Epidermal melanocyte (primary cell): ENCODE data around the gene PBLD.

Source experiments
- DNase-seq: peaks from one replicate; pipeline ENCODE4 v3.0.0; 2011; ENCODE audit warnings: low spot score; ENCODE audit not compliant: insufficient read length

PBLD gene

GRCh38 chr10:68235581-68235980, 97.1 kb downstream of the PBLD start:
- DNase-seq, result no peak

- DNase-seq, result no peak
These were observed 97.6 kb downstream of the PBLD start for GRCh38 chr10:68235111-68235510.

- DNase-seq, result no peak
These were observed 99.7 kb downstream of the PBLD start for GRCh38 chr10:68233046-68233445.
